Left lobe of liver (tissue), 2 donors: ENCODE data around the gene EHD1. TPM values are rescaled to one million over a fixed set of nuclear protein-coding genes. Genes with fewer than 3 reads are reported as not detected.

Source experiments
- ATAC-seq: fragments of 200-7000 bp; cut with Tn5 transposase; one replicate; pipeline ENCODE4 v1.9.1; 2020; ENCODE audit warnings: mild to moderate bottlenecking, moderate library complexity
- DNase-seq: peaks from one replicate; pipeline ENCODE4 v3.0.0-alpha.2; 2020; ENCODE audit warnings: low spot score
- total RNA-seq: library from RNA; stranded (reverse); gene quantifications from one replicate; pipeline ENCODE4 v1.2.1, GENCODE V29; 2021
- donor health status: DM: no; HTN: no; CAD: no; lungs with moderate emphysema.
- donor health status: DM: no; HTN: yes; CAD: no.

The EHD1 gene
- total RNA-seq, 1 donor from 2014 or later: 29.9 TPM

GRCh38 chr11:64802370-64803157 lies 75.9 kb downstream of the EHD1 start:
- ATAC-seq (no peak), DNase-seq (peak; percentile 66)

Other genes with a start within 250 kb of the EHD1 start
- gene NRXN2, start 155.4 kb downstream of the EHD1 start, total RNA-seq: 0.98 TPM
- 4.2 TPM for gene RASGRP2, start 134.5 kb downstream of the EHD1 start, total RNA-seq
- 0.28 TPM for gene PYGM, start 118.6 kb downstream of the EHD1 start, total RNA-seq
- 104 TPM for gene SF1, start 100.1 kb downstream of the EHD1 start, total RNA-seq
- gene MAP4K2, start 75.4 kb downstream of the EHD1 start, total RNA-seq: 6.6 TPM
- gene MEN1, start 68.1 kb downstream of the EHD1 start, total RNA-seq: 24.0 TPM
- 1.2 TPM for gene CDC42BPG, start 34.0 kb downstream of the EHD1 start, total RNA-seq
- gene ATG2A, start 38.6 kb upstream of the EHD1 start, total RNA-seq: 34.0 TPM
- 9.1 TPM for gene PPP2R5B, start 46.1 kb upstream of the EHD1 start, total RNA-seq
- 0.25 TPM for gene GPHA2, start 57.3 kb upstream of the EHD1 start, total RNA-seq
- gene MAJIN, start 93.5 kb upstream of the EHD1 start, total RNA-seq: not detected
- gene BATF2, start 118.3 kb upstream of the EHD1 start, total RNA-seq: 2.4 TPM
- gene ARL2, start 135.5 kb upstream of the EHD1 start, total RNA-seq: 8.9 TPM
- gene SNX15, start 148.8 kb upstream of the EHD1 start, total RNA-seq: 8.8 TPM
- gene SAC3D1, start 162.6 kb upstream of the EHD1 start, total RNA-seq: 5.7 TPM
- gene NAALADL1, start 179.9 kb upstream of the EHD1 start, total RNA-seq: 0.78 TPM
- gene CDCA5, start 205.4 kb upstream of the EHD1 start, total RNA-seq: 0.75 TPM
- gene ZFPL1, start 205.6 kb upstream of the EHD1 start, total RNA-seq: 18.4 TPM
- gene VPS51, start 217.6 kb upstream of the EHD1 start, total RNA-seq: 55.1 TPM
- 97.6 TPM for gene TM7SF2, start 233.3 kb upstream of the EHD1 start, total RNA-seq
- 8.8 TPM for gene ZNHIT2, start 239.1 kb upstream of the EHD1 start, total RNA-seq
- gene FAU, start 243.5 kb upstream of the EHD1 start, total RNA-seq: 430 TPM
- gene MRPL49, start 243.7 kb upstream of the EHD1 start, total RNA-seq: 31.3 TPM